Progenitor cell of endocrine pancreas (in vitro differentiated cells): Measurements from ENCODE around the gene PPME1. TPM values are rescaled to one million over a fixed set of nuclear protein-coding genes. Genes with fewer than 3 reads are reported as not detected.

Experiments used
- DNase-seq: peaks from one replicate; pipeline ENCODE4 v3.0.0; 2021; ENCODE audit warnings: low spot score; ENCODE audit not compliant: unreplicated experiment
- H3K27ac Mint-ChIP-seq: 2 replicates; pipeline ENCODE4 v1.8.0; 2021; ENCODE audit warnings: mild to moderate bottlenecking, moderate library complexity, mixed read lengths
- H3K27me3 Mint-ChIP-seq: 2 replicates; pipeline ENCODE4 v1.8.0; 2021; ENCODE audit warnings: mixed read lengths
- H3K36me3 Mint-ChIP-seq: 2 replicates; pipeline ENCODE4 v1.8.0; 2022; ENCODE audit warnings: mixed read lengths; ENCODE audit not compliant: insufficient read depth
- H3K4me1 Mint-ChIP-seq: 2 replicates; pipeline ENCODE4 v1.8.0; 2021; ENCODE audit warnings: low read depth, mixed read lengths
- H3K4me3 Mint-ChIP-seq: 2 replicates; pipeline ENCODE4 v1.8.0; 2021; ENCODE audit warnings: low read depth, mild to moderate bottlenecking, moderate library complexity, mixed read lengths
- H3K9me3 Mint-ChIP-seq: 2 replicates; pipeline ENCODE4 v1.8.0; 2021; ENCODE audit warnings: low read depth, mixed read lengths
- CTCF ChIP-seq: fragments of 200-600 bp; sonication (generic); IDR thresholded peaks from one replicate; pipeline ENCODE4 v1.5.0; 2021; ENCODE audit warnings: antibody characterized with exemption, mild to moderate bottlenecking; ENCODE audit not compliant: unreplicated experiment
- total RNA-seq: library from RNA; stranded (reverse); gene quantifications from 2 replicates; pipeline ENCODE4 v1.2.1, GENCODE V29; 2021

PPME1 gene
- total RNA-seq, 1 donor from 2014 or later, result 45.9 TPM

DNA sequence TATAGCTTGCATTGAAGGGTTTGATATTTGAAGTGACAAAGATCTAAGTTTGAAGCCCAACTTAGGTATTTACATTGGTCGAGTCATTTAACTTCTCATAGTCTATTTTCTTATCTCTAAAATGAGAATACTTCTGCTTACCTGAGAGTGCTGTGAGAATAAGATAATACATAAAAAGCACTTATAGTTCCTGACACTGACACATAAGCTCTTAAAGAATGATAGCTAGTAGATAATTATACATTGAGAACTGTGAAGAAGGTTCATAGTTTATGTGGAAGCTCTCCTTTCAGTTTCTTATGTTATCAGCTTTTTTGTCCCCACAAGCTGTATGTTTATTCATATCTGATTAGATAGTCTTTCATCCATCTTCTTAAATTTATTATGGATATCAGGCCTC, 4.8 kb downstream of the PPME1 start:
- no peaks in the 10 kb centered on the region for H3K9me3 Mint-ChIP-seq
- peaks cover 8% of the 10 kb centered on the region for H3K4me1 Mint-ChIP-seq
- H3K4me3 Mint-ChIP-seq, result no peak overlapping the region
- no peak for TF ChIP-seq CTCF
- DNase-seq, result no peak
- peaks cover 1% of the 10 kb centered on the region for H3K36me3 Mint-ChIP-seq
- no peaks in the 10 kb centered on the region for H3K27me3 Mint-ChIP-seq
- no peak overlapping the region for H3K27ac Mint-ChIP-seq

DNA sequence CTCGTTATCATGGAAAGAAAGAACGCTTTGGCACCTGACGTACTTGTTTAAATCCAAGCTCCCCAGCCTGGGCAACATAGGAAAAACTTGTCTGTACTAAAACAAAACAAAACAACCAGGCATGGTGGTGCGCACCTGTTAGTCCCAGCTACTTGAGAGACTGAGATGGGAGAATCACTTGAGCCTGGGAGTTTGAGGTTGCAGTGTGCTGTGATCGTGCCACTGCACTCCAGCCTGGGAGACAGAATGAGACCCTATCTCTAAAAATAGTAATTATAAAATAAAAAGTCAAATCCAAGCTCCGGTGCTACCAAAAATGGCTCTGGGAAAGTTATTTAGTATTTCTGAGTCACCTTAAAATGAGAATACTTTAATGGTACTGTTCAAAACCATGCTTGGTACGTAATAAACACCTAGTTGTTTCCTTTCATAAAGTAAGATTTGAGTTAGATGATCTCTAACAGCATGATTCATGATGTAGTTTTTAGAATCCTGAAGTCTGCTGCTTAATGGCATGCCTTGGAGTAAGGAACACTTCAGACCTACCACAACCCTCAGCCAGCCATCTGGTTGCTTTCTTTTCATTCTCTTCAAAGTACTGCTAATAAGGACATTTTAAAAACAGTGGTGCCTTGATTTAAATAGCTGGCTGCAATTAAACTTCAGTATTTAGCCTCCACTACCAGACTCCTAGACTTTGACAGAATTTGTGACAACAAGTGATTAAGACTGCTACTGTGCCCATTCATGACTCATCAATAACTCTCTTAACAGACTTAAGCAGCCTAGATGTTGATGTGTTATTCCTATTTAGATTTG, 8.4 kb downstream of the PPME1 start:
- DNase-seq, result no peak
- TF ChIP-seq CTCF, result no peak
- Mint-ChIP-seq H3K27ac (no peak overlapping the region), H3K4me1 (peaks cover 7% of the 10 kb centered on the region), H3K4me3 (no peak overlapping the region), H3K9me3 (no peaks in the 10 kb centered on the region), H3K36me3 (peaks cover 3% of the 10 kb centered on the region), H3K27me3 (no peaks in the 10 kb centered on the region)

DNA sequence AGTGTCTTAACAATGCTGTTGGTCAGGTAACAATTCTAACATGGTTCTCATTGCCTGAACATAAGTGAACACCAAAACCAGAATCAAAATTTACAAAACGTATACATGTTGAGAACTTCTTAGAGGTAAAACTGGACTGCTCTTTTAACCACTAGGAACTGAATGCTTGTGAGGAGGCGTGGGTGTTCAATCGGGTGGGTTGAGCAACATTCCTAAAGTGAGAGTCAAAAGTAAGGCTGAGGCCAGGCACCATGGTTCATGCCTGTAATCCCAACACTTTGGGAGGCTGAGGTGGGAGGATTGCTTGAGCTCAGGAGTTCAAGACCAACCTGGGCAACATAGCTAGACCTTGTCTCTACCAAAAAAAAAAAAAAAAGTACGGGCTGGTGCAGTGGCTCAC, 11.5 kb downstream of the PPME1 start:
- no peak for DNase-seq
- TF ChIP-seq CTCF, result no peak
- Mint-ChIP-seq H3K36me3 (peaks cover 4% of the 10 kb centered on the region), H3K9me3 (no peaks in the 10 kb centered on the region), H3K4me3 (no peak overlapping the region), H3K4me1 (peaks cover 4% of the 10 kb centered on the region), H3K27me3 (no peaks in the 10 kb centered on the region), H3K27ac (no peak overlapping the region)

DNA sequence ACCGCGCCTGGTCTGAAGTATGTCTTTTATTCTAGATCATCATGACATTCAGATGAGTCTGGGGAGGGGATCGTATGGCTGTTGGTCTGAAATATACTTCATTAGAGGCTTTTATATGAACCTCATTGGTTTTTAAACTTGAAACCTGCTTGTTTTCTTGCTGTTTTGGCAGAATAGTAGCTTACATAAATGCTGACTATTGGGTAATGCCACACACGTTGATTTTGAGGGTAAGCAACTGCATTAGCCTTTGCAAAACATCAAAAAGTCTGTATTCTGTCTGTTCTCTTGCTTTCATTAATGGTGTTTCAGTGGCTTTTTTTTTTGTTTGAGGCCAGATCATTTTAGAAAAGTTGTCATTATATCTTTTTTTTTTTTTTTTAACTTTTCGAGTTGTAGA, 14.2 kb downstream of the PPME1 start:
- TF ChIP-seq CTCF, result no peak
- no peak overlapping the region for H3K27ac Mint-ChIP-seq
- no peaks in the 10 kb centered on the region for H3K4me1 Mint-ChIP-seq
- no peaks in the 10 kb centered on the region for H3K27me3 Mint-ChIP-seq
- peaks cover 8% of the 10 kb centered on the region for H3K36me3 Mint-ChIP-seq
- no peak overlapping the region for H3K4me3 Mint-ChIP-seq
- peaks cover under 1% of the 10 kb centered on the region for H3K9me3 Mint-ChIP-seq
- no peak for DNase-seq

DNA sequence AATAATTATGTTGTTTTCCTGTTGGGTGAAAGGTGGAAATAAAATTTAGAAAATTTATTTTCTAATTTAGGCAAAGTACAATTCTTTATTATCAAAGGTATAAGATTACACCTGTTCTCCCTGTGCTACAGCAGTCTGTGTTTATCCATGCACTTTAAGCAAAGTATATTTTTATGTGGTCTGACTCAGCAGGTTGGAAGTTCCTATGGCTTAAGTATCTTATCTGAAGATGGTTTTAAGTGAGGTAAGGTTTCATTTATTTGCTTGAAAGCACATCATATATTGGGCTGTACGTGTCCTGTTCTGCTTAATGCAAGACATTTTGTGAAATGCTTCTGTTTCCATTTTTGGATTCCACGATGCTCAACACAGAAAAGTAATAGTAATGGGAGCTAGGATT, 14.6 kb downstream of the PPME1 start:
- DNase-seq, result no peak
- Mint-ChIP-seq H3K4me1 (no peaks in the 10 kb centered on the region), H3K27me3 (no peaks in the 10 kb centered on the region), H3K36me3 (peaks cover 12% of the 10 kb centered on the region), H3K9me3 (peaks cover 5% of the 10 kb centered on the region), H3K4me3 (no peak overlapping the region), H3K27ac (no peak overlapping the region)
- no peak for TF ChIP-seq CTCF
